H1 (cell line): ENCODE data around the gene RHEX.

Experiments
- ATF2 ChIP-seq: IDR thresholded peaks from 2 replicates; pipeline ENCODE4 v1.6.1; 2012; ENCODE audit warnings: low read length, inconsistent platforms
- ATF3 ChIP-seq: IDR thresholded peaks from 2 replicates; pipeline ENCODE4 v1.6.1; 2011; ENCODE audit warnings: low read depth, mild to moderate bottlenecking, low read length; ENCODE audit not compliant: insufficient read depth
- CTCF ChIP-seq, 3 experiments: IDR thresholded peaks; 1 replicate in 2 of 3; 2 replicates in 1 of 3; pipeline versions ENCODE4 v1.5.1 to v1.6.1; 2011; ENCODE audit warnings: low read length in 3 of 3, mild to moderate bottlenecking in 3 of 3, inconsistent platforms in 2 of 3, low read depth in 1 of 3, moderate library complexity in 1 of 3; ENCODE audit not compliant: insufficient read depth in 1 of 3; ENCODE audit errors: control extremely low read depth in 1 of 3
- EZH2 ChIP-seq: fragments of 200-600 bp; sonication (generic); IDR thresholded peaks from 2 replicates; pipeline ENCODE4 v1.7.1; 2012; ENCODE audit warnings: low read depth, mild to moderate bottlenecking, moderate library complexity, low read length, inconsistent platforms; ENCODE audit not compliant: severe bottlenecking
- POLR2A ChIP-seq, 2 experiments: IDR thresholded peaks; 1 replicate in 1 of 2; 2 replicates in 1 of 2; pipeline ENCODE4 v1.6.1; 2011; ENCODE audit warnings: low read depth in 2 of 2, low read length in 2 of 2, mild to moderate bottlenecking in 2 of 2; ENCODE audit errors: control extremely low read depth in 1 of 2
- POLR2AphosphoS5 ChIP-seq: IDR thresholded peaks from 2 replicates; pipeline ENCODE4 v1.6.1; 2011; ENCODE audit warnings: low read depth, low read length
- SAP30 ChIP-seq: fragments of 300-600 bp; sonication (generic); IDR thresholded peaks from 2 replicates; pipeline ENCODE4 v1.7.1; 2012; ENCODE audit warnings: low read length, moderate library complexity, mild to moderate bottlenecking, inconsistent platforms; ENCODE audit not compliant: insufficient read depth, insufficient replicate concordance
- TAF1 ChIP-seq: IDR thresholded peaks from 2 replicates; pipeline ENCODE4 v1.6.1; 2011; ENCODE audit warnings: mild to moderate bottlenecking, low read depth, low read length
- YY1 ChIP-seq: IDR thresholded peaks from 2 replicates; pipeline ENCODE4 v1.6.1; 2011; ENCODE audit warnings: low read depth, mild to moderate bottlenecking, low read length

- TF ChIP-seq YY1 (no peak), POLR2A (IDR thresholded peaks at IDR 0.05; ENCODE audit: control extremely low read depth in 1 of 2, low read depth in 2 of 2, low read length in 2 of 2) (no peak), CTCF (IDR thresholded peaks at IDR 0.05; ENCODE audit: control extremely low read depth in 1 of 3, insufficient read depth in 1 of 3, low read depth in 1 of 3, low read length in 3 of 3) (no peak), SAP30 (no peak), EZH2 (no peak), TAF1 (no peak), ATF2 (no peak), POLR2AphosphoS5 (no peak), ATF3 (no peak)
Measured at GRCh38 chr1:206062464-206062863, 9.5 kb downstream of the RHEX start.
